ENCODE results near the gene SLC9A7. TPM values are rescaled to one million over a fixed set of nuclear protein-coding genes. Genes with fewer than 3 reads are reported as not detected.

SLC9A7 gene
- total and polyA plus RNA-seq, 2 experiments from 2014 or later: 14.1 to 52.9 TPM

DNA sequence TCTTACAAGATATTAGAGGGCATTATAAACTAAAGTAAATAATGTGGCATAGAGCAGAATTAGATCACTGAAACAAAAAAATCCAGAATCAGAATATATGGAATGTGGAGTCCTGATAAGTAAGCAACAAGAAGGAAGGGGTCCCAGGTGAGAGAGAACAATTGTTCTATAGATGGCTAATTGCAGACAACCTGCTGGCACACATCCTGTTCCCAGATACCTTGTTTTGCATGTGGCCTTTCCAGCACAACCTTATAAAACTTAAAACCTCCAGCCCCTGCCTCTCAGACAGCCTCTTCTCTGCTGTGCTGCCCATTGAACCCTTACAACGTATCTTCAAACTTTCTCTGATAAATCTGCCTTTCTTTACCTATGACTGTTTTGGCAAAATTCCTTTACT lies 209.0 kb downstream of the SLC9A7 start:
- H3K4me1 ChIP-seq (ENCODE audit: insufficient read depth): peaks cover 25% of the 10 kb centered on the region
- no peaks in the 10 kb centered on the region for H3K9me2 ChIP-seq (ENCODE audit: insufficient read depth)
- no peak overlapping the region for H3K4me2 ChIP-seq (ENCODE audit: unreplicated experiment)
- DNase-seq: no peak
- in situ Hi-C loops (cut with MboI): loop anchor here (25.0 kb wide), 1 partner anchor 237 kb away; no protein-coding TSS in a partner anchor
- no peaks in the 10 kb centered on the region for H3K36me3 ChIP-seq (ENCODE audit: low read depth)
- H3K27ac ChIP-seq: no peak overlapping the region
- H4K20me1 ChIP-seq (ENCODE audit: insufficient read depth): no peaks in the 10 kb centered on the region
- no peaks in the 10 kb centered on the region for H3K27me3 ChIP-seq (replicated peaks; ENCODE audit: insufficient read depth)
- 100% methylated on average over 1 of the region's 1 CpG for WGBS, 2 experiments (ENCODE audit: low coverage in 1 of 2, low lambda C conversion rate in 2 of 2, missing lambda C conversion rate in 2 of 2)
- H3K79me2 ChIP-seq (ENCODE audit: insufficient read depth): peaks cover 50% of the 10 kb centered on the region
- H3K9me3 ChIP-seq (ENCODE audit: low read depth): no peaks in the 10 kb centered on the region
- H3K4me3 ChIP-seq: no peak overlapping the region
- no peak overlapping the region for H2AFZ ChIP-seq
- H3F3A ChIP-seq (ENCODE audit: insufficient read depth): peaks cover 25% of the 10 kb centered on the region
- no peak overlapping the region for H3K9ac ChIP-seq
- no peak for TF ChIP-seq EZH2 (IDR thresholded peaks at IDR 0.05; ENCODE audit: insufficient read depth, poor library complexity, severe bottlenecking)
- no peak for TF ChIP-seq EZH2phosphoT487 (IDR thresholded peaks at IDR 0.05; ENCODE audit: insufficient read depth, low read depth)

Small RNA genes within 50 kb of the gene (small RNA-seq; reads per million reads assigned to genes)
- gene RF00017 (ENCODE audit: low read depth, low replicate concordance): not detected

Other genes with a start within 250 kb of the SLC9A7 start
- gene ZNF674, start 213.7 kb downstream of the SLC9A7 start, total RNA-seq (2014; rRNA removed; shearing (Covaris generic)): 2.7 and 2.8 TPM in 2 replicates
- gene ZNF674, start 213.7 kb downstream of the SLC9A7 start, polyA plus RNA-seq (2016; fragmentation: Nextera tagmentation; extraction: Ambion mirVana): 1.3 and 2.0 TPM in 2 replicates
- 17.5 and 27.8 TPM in 2 replicates for gene CHST7, start 185.4 kb downstream of the SLC9A7 start, total RNA-seq (2014; rRNA removed; shearing (Covaris generic))
- 9.3 and 9.8 TPM in 2 replicates for gene CHST7, start 185.4 kb downstream of the SLC9A7 start, polyA plus RNA-seq (2016; fragmentation: Nextera tagmentation; extraction: Ambion mirVana)
- 19.7 and 23.5 TPM in 2 replicates for gene RP2, start 77.9 kb upstream of the SLC9A7 start, total RNA-seq (2014; rRNA removed; shearing (Covaris generic))
- 13.5 and 14.9 TPM in 2 replicates for gene RP2, start 77.9 kb upstream of the SLC9A7 start, polyA plus RNA-seq (2016; fragmentation: Nextera tagmentation; extraction: Ambion mirVana)
- gene JADE3, start 153.3 kb upstream of the SLC9A7 start, total RNA-seq (2014; rRNA removed; shearing (Covaris generic)): 2.5 and 4.6 TPM in 2 replicates
- gene JADE3, start 153.3 kb upstream of the SLC9A7 start, polyA plus RNA-seq (2016; fragmentation: Nextera tagmentation; extraction: Ambion mirVana): 0.84 and 0.86 TPM in 2 replicates